Measurements from ENCODE around the gene ZNF431. TPM values are rescaled to one million over a fixed set of nuclear protein-coding genes. Genes with fewer than 3 reads are reported as not detected.

The ZNF431 gene
- total and polyA plus RNA-seq, 2 of the 8 experiments (the other 6 are each of a cell fraction or from before 2014, with no cell fraction given): 6.7 to 43.2 TPM

GRCh38 chr19:21128901-21129698 is 12.7 kb upstream of the ZNF431 start:
- Histone ChIP-seq H3K4me3 (ENCODE audit: extremely low read depth in 1 of 4, insufficient read depth in 2 of 4, low read depth in 3 of 4, low read length in 4 of 4) (no peak overlapping the region), H3K27ac (ENCODE audit: low read depth, low read length) (no peak overlapping the region), H3K56ac (replicated peaks; ENCODE audit: insufficient read length, low read depth, low read length) (no peak overlapping the region), H3K27me3 (replicated peaks in 1 of 4; ENCODE audit: control insufficient read depth in 3 of 4, extremely low read depth in 1 of 4, insufficient read depth in 3 of 4, low read length in 3 of 4) (no peaks in the 10 kb centered on the region), H4K20me1 (replicated peaks in 1 of 2; ENCODE audit: control insufficient read depth in 1 of 2, insufficient read depth in 2 of 2, low read length in 2 of 2) (no peaks in the 10 kb centered on the region), H2BK12ac (ENCODE audit: low read depth, low read length) (no peak overlapping the region), H4K5ac (ENCODE audit: insufficient read length, low read depth, low read length) (no peak overlapping the region), H4K8ac (ENCODE audit: extremely low read depth, insufficient read depth, low read length) (no peak overlapping the region), H3K9ac (replicated peaks in 1 of 4; ENCODE audit: extremely low read depth in 1 of 4, low read depth in 3 of 4, low read length in 3 of 4) (no peak overlapping the region), H2BK120ac (replicated peaks; ENCODE audit: low read depth, low read length) (peak overlapping the region; percentile 21), H3K4ac (replicated peaks; ENCODE audit: insufficient read length, low read depth, low read length) (no peak overlapping the region), H3K36me3 (ENCODE audit: control insufficient read depth in 2 of 4, insufficient read depth in 4 of 4, low read length in 3 of 4) (no peaks in the 10 kb centered on the region), H3K4me2 (ENCODE audit: insufficient read depth in 1 of 2, low read depth in 2 of 2, low read length in 2 of 2) (no peak overlapping the region), H3K14ac (ENCODE audit: insufficient read length) (no peak overlapping the region), H3K23ac (ENCODE audit: insufficient read length) (no peak overlapping the region), H2BK15ac (ENCODE audit: low read length) (no peak overlapping the region), H2BK5ac (ENCODE audit: low read depth, low read length) (no peak overlapping the region), H3K79me1 (ENCODE audit: low read depth, low read length) (no peaks in the 10 kb centered on the region), H2BK20ac (ENCODE audit: low read length) (no peak overlapping the region), H3K4me1 (replicated peaks in 1 of 4; ENCODE audit: control insufficient read depth in 3 of 4, insufficient read depth in 4 of 4, low read length in 3 of 4) (no peaks in the 10 kb centered on the region; a peak in 1 of 7 replicates), H3K18ac (ENCODE audit: extremely low read depth, low read length) (no peak overlapping the region), H3K23me2 (ENCODE audit: low read depth, low read length) (no peaks in the 10 kb centered on the region), H4K91ac (replicated peaks; ENCODE audit: insufficient read length, low read length) (no peak overlapping the region), H3K9me3 (ENCODE audit: insufficient read depth in 2 of 2, low read depth in 1 of 2, low read length in 1 of 2) (no peaks in the 10 kb centered on the region), H3K79me2 (ENCODE audit: control insufficient read depth in 1 of 2, insufficient read depth in 2 of 2, low read length in 2 of 2) (no peaks in the 10 kb centered on the region), H2AFZ (ENCODE audit: low read length) (no peak overlapping the region), H2AK5ac (ENCODE audit: low read depth, low read length) (no peak overlapping the region)
- FAIRE-seq: no peak
- DNase-seq (ENCODE audit: low read depth in 1 of 2, low spot score in 2 of 2): no peak
- POLR2A ChIA-PET (ENCODE audit: partially characterized antibody): interaction anchor here (1.8 kb wide), 1 partner anchor 13 kb away, joined by 9 read pairs; the partner anchor contains the start of gene ZNF431
- WGBS, 2 experiments (ENCODE audit: extremely low coverage in 1 of 2, insufficient coverage in 1 of 2, insufficient read length in 1 of 2, insufficient replicate concordance in 2 of 2, low coverage in 1 of 2, low lambda C conversion rate in 2 of 2, missing lambda C conversion rate in 1 of 2): 82% methylated on average over 6 of the region's 6 CpGs; no CpG with 5 or more reads in 1 of the 2 experiments
- CTCF ChIA-PET (ENCODE audit: partially characterized antibody): interaction anchor here (1.2 kb wide), 1 partner anchor 128 kb away, joined by 3 read pairs; no protein-coding TSS in a partner anchor
- TF ChIP-seq ATF2 (IDR thresholded peaks at IDR 0.05; ENCODE audit: low read length) (no peak), YY1 (IDR thresholded peaks at IDR 0.05; ENCODE audit: low read depth, low read length) (no peak), E2F6 (IDR thresholded peaks at IDR 0.05) (no peak), CBX5 (IDR thresholded peaks at IDR 0.05; ENCODE audit: low read depth, low read length) (no peak), RXRA (IDR thresholded peaks at IDR 0.05; ENCODE audit: insufficient read depth, low read depth, low read length) (no peak), SP4 (IDR thresholded peaks at IDR 0.05; ENCODE audit: low read length) (no peak), HDAC2 (IDR thresholded peaks at IDR 0.05; ENCODE audit: borderline replicate concordance in 1 of 2, low read depth in 2 of 2, low read length in 2 of 2) (no peak), SP2 (IDR thresholded peaks at IDR 0.05; ENCODE audit: low read length) (no peak), SIRT6 (IDR thresholded peaks at IDR 0.05; ENCODE audit: low read length) (no peak), CTBP2 (IDR thresholded peaks at IDR 0.05; ENCODE audit: borderline replicate concordance, insufficient read depth, insufficient read length, low read length) (no peak)
